ENCODE results near the gene IKBKE. TPM values are rescaled to one million over a fixed set of nuclear protein-coding genes. Genes with fewer than 3 reads are reported as not detected.

The IKBKE gene
- total and polyA plus RNA-seq, 2 donors (not counting 3 experiments of a cell fraction or from before 2014, with no cell fraction given): 17.9 to 20.7 TPM

- dilution Hi-C loops (cut with MboI; ENCODE audit: extremely low pct_ligation_motif_present, low sequenced_read_pairs): no loop called here
- ChIA-PET POLR2A (no interaction called here), CTCF (interaction anchor here (1.0 kb wide), 1 partner anchor 19 kb away, joined by 3 read pairs; no protein-coding TSS in a partner anchor)
- Histone ChIP-seq H3K9me1 (replicated peaks; ENCODE audit: control insufficient read depth, extremely low read depth, insufficient read depth, low read length) (no peaks in the 10 kb centered on the region), H3K36me3 (ENCODE audit: control insufficient read depth in 2 of 2, extremely low read depth in 1 of 2, insufficient read depth in 2 of 2, low read length in 2 of 2) (peaks cover 0 to 22% of the 10 kb centered on the region in 2 experiments), H3K4me3 (replicated peaks in 1 of 3; ENCODE audit: insufficient read depth in 1 of 3, low read depth in 1 of 3, low read length in 3 of 3) (no peak overlapping the region), H3K4me1 (ENCODE audit: control insufficient read depth, extremely low read depth, insufficient read depth, low read length) (peaks cover 8% of the 10 kb centered on the region), H3K27me3 (ENCODE audit: control insufficient read depth in 2 of 2, insufficient read depth in 2 of 2, low read length in 2 of 2) (no peaks in the 10 kb centered on the region), H3K9ac (replicated peaks; ENCODE audit: extremely low read depth, insufficient read depth, low read length) (no peak overlapping the region), H3K4me2 (ENCODE audit: insufficient read depth, low read length) (no peak overlapping the region), H4K20me1 (replicated peaks; ENCODE audit: control insufficient read depth, extremely low read depth, insufficient read depth, low read length) (no peaks in the 10 kb centered on the region), H2AFZ (ENCODE audit: low read depth, low read length) (no peak overlapping the region), H3K27ac (ENCODE audit: insufficient read depth, low read depth, low read length) (no peak overlapping the region), H3K79me2 (ENCODE audit: control insufficient read depth, insufficient read depth, low read length) (no peaks in the 10 kb centered on the region), H3K9me3 (replicated peaks; ENCODE audit: control insufficient read depth, insufficient read depth, low read length) (no peaks in the 10 kb centered on the region)
- BruUV-seq (replicated peaks): no TSS peak
- FAIRE-seq (no peak), DNase-seq (ENCODE audit: low read depth, low spot score) (no peak)
- no peak for TF ChIP-seq MYC (IDR thresholded peaks at IDR 0.05; ENCODE audit: low read depth, low read length)
- TF ChIP-seq JUN (IDR thresholded peaks at IDR 0.05; ENCODE audit: borderline replicate concordance, insufficient read depth, insufficient read length, low read depth): no peak
- TF ChIP-seq GATA2 (IDR thresholded peaks at IDR 0.05; ENCODE audit: insufficient read depth, insufficient read length, low read depth, low read length): no peak
- intact Hi-C loops (cut with micrococcal nuclease): no loop called here
Observed at GRCh38 chr1:206484901-206485300, 14.6 kb downstream of the IKBKE start.

GRCh38 chr1:206486995-206487788 lies 16.9 kb downstream of the IKBKE start:
- peak; percentile 56 for DNase-seq (ENCODE audit: low read depth, low spot score)
- POLR2A ChIA-PET: no interaction called here

More at GRCh38 chr1:206486995-206487788, 16.9 kb downstream of the IKBKE start:
- TF ChIP-seq CTCF (IDR thresholded peaks at IDR 0.05; ENCODE audit: extremely low read depth in 1 of 2, insufficient read depth in 1 of 2, low read depth in 1 of 2, low read length in 2 of 2): no peak
- no peak for TF ChIP-seq EZH2 (IDR thresholded peaks at IDR 0.05; ENCODE audit: borderline replicate concordance, low read depth, low read length, severe bottlenecking)
- no peak for TF ChIP-seq GATA2 (IDR thresholded peaks at IDR 0.05; ENCODE audit: insufficient read depth, insufficient read length, low read depth, low read length)
- no peak for TF ChIP-seq POLR2AphosphoS5 (IDR thresholded peaks at IDR 0.05; ENCODE audit: insufficient read depth, low read depth, low read length)
- no peak for TF ChIP-seq MAX (IDR thresholded peaks at IDR 0.05; ENCODE audit: insufficient read depth, insufficient read length)
- no peak for TF ChIP-seq FOS (IDR thresholded peaks at IDR 0.05; ENCODE audit: borderline replicate concordance, insufficient read depth, low read length)
- no peak for TF ChIP-seq JUN (IDR thresholded peaks at IDR 0.05; ENCODE audit: borderline replicate concordance, insufficient read depth, insufficient read length, low read depth)
- TF ChIP-seq MYC (IDR thresholded peaks at IDR 0.05; ENCODE audit: low read depth, low read length): no peak
- TF ChIP-seq POLR2A (IDR thresholded peaks at IDR 0.05; ENCODE audit: low read depth, low read length): no peak
- Histone ChIP-seq H3K4me2 (ENCODE audit: insufficient read depth, low read length) (no peak overlapping the region), H3K9me1 (replicated peaks; ENCODE audit: control insufficient read depth, extremely low read depth, insufficient read depth, low read length) (no peaks in the 10 kb centered on the region), H4K20me1 (replicated peaks; ENCODE audit: control insufficient read depth, extremely low read depth, insufficient read depth, low read length) (no peaks in the 10 kb centered on the region), H3K36me3 (ENCODE audit: control insufficient read depth in 2 of 2, extremely low read depth in 1 of 2, insufficient read depth in 2 of 2, low read length in 2 of 2) (peaks cover 0 to 25% of the 10 kb centered on the region in 2 experiments), H3K9me3 (replicated peaks; ENCODE audit: control insufficient read depth, insufficient read depth, low read length) (no peaks in the 10 kb centered on the region), H3K27ac (ENCODE audit: insufficient read depth, low read depth, low read length) (peak overlapping the region; percentile 5), H3K9ac (replicated peaks; ENCODE audit: extremely low read depth, insufficient read depth, low read length) (no peak overlapping the region), H2AFZ (ENCODE audit: low read depth, low read length) (peak overlapping the region; percentile 22), H3K4me3 (replicated peaks in 1 of 3; ENCODE audit: insufficient read depth in 1 of 3, low read depth in 1 of 3, low read length in 3 of 3) (no peak overlapping the region), H3K79me2 (ENCODE audit: control insufficient read depth, insufficient read depth, low read length) (no peaks in the 10 kb centered on the region), H3K27me3 (ENCODE audit: control insufficient read depth in 2 of 2, insufficient read depth in 2 of 2, low read length in 2 of 2) (no peaks in the 10 kb centered on the region), H3K4me1 (ENCODE audit: control insufficient read depth, extremely low read depth, insufficient read depth, low read length) (peaks cover 8% of the 10 kb centered on the region)
- intact Hi-C loops (cut with micrococcal nuclease): no loop called here
- no TSS peak for BruUV-seq (replicated peaks)
- FAIRE-seq: peak; percentile 86
- CTCF ChIA-PET: interaction anchor here (1.3 to 1.9 kb wide), 3 partner anchors 96 to 177 kb away, joined by 4 to 10 read pairs (median 5); no protein-coding TSS in a partner anchor
- dilution Hi-C loops (cut with MboI; ENCODE audit: extremely low pct_ligation_motif_present, low sequenced_read_pairs): no loop called here

Measured in endothelial cell of umbilical vein (primary cell).